Thymus (tissue), 11 donors: Measurements from ENCODE around the gene GAGE1. TPM values are rescaled to one million over a fixed set of nuclear protein-coding genes. Genes with fewer than 3 reads are reported as not detected.
"Not testable (repeated sequence)": the region's sequence is repeated elsewhere in the genome, so short reads cannot be mapped to it uniquely, and the experiment has no call there.

Experiments used
- DNase-seq, 9 donors: peaks; one replicate each; pipeline ENCODE4 v3.0.0-alpha.2; 2013; ENCODE audit warnings: low spot score in 9 of 9, low read depth in 6 of 9, missing footprints in 1 of 9
- H3K27ac ChIP-seq, 2 donors: one replicate each; pipeline ENCODE4 v1.5.1; 2013; ENCODE audit warnings: control low read depth in 1 of 2, low read depth in 1 of 2, low read length in 1 of 2, mild to moderate bottlenecking in 1 of 2, moderate library complexity in 1 of 2
- H3K27me3 ChIP-seq, 2 donors: one replicate each; pipeline ENCODE4 v1.5.1; 2013; ENCODE audit warnings: low read length in 1 of 2; ENCODE audit not compliant: control insufficient read depth in 2 of 2, insufficient read depth in 1 of 2
- H3K36me3 ChIP-seq, 2 donors: one replicate each; pipeline ENCODE4 v1.5.1; 2013; ENCODE audit warnings: low read length in 1 of 2, mild to moderate bottlenecking in 1 of 2, moderate library complexity in 1 of 2; ENCODE audit not compliant: control insufficient read depth in 2 of 2, insufficient read depth in 2 of 2
- H3K4me1 ChIP-seq, 2 donors: one replicate each; pipeline ENCODE4 v1.5.1; 2013; ENCODE audit warnings: low read length in 2 of 2; ENCODE audit not compliant: control insufficient read depth in 2 of 2, insufficient read depth in 2 of 2
- H3K4me3 ChIP-seq, 2 donors: one replicate each; pipeline ENCODE4 v1.5.1; 2013; ENCODE audit warnings: low read length in 2 of 2, control low read depth in 1 of 2, mild to moderate bottlenecking in 1 of 2
- H3K9me3 ChIP-seq, 2 donors: one replicate each; pipeline ENCODE4 v1.5.1; 2013; ENCODE audit warnings: low read length in 1 of 2, mild to moderate bottlenecking in 1 of 2; ENCODE audit not compliant: control insufficient read depth in 2 of 2, insufficient read depth in 1 of 2
- WGBS: extraction: QIAGEN DNeasy Blood & Tissue Kit; methylation state at CpG from one replicate; pipeline ENCODE4 v1.1.7; 2013; 5-methylcytosine and 5-hydroxymethylcytosine counted together
- polyA plus RNA-seq: library from polyadenylated mRNA; stranded (reverse); fragments of 200-250 nt; gene quantifications from one replicate; pipeline ENCODE4 v1.2.3, GENCODE V29; 2013
- total RNA-seq: library from RNA; stranded (reverse); fragments of 120-200 nt; gene quantifications from one replicate; pipeline ENCODE4 v1.2.4, GENCODE V29; 2013
- donor health status: healthy.

The GAGE1 gene
- total and polyA plus RNA-seq, 2 donors, result not detected

GRCh38 chrX:49590488-49590887 is 8.3 kb upstream of the GAGE1 start:
- 94% methylated on average over 11 of the region's 17 CpGs for WGBS
- H3K4me3 ChIP-seq, DNase-seq, H3K9me3 ChIP-seq, H3K27me3 ChIP-seq, H3K36me3 ChIP-seq, H3K4me1 ChIP-seq, H3K27ac ChIP-seq: not testable (repeated sequence)

- DNase-seq, result no peak
- no peaks in the 10 kb centered on the region for H3K27me3 ChIP-seq
- H3K4me3 ChIP-seq, result no peak overlapping the region
- no peaks in the 10 kb centered on the region for H3K4me1 ChIP-seq
- WGBS, result 76% methylated on average over 7 of the region's 7 CpGs
- H3K36me3 ChIP-seq, result no peaks in the 10 kb centered on the region
- H3K27ac ChIP-seq, result no peak overlapping the region
- H3K9me3 ChIP-seq, result no peaks in the 10 kb centered on the region
Observed at GRCh38 chrX:49610718-49611310, 12.0 kb downstream of the GAGE1 start.

- Histone ChIP-seq H3K27ac (no peak overlapping the region), H3K4me1 (no peaks in the 10 kb centered on the region), H3K9me3 (no peaks in the 10 kb centered on the region), H3K27me3 (no peaks in the 10 kb centered on the region), H3K4me3 (no peak overlapping the region), H3K36me3 (no peaks in the 10 kb centered on the region)
- no peak for DNase-seq
- 96% methylated on average over 2 of the region's 2 CpGs for WGBS
Observed at GRCh38 chrX:49618574-49618973, 19.8 kb downstream of the GAGE1 start.

GRCh38 chrX:49627086-49627777 is 28.4 kb downstream of the GAGE1 start:
- no peaks in the 10 kb centered on the region for H3K36me3 ChIP-seq
- no peaks in the 10 kb centered on the region for H3K4me1 ChIP-seq
- peak overlapping the region in 1 of 2 donors; percentile 30 for H3K4me3 ChIP-seq
- DNase-seq, result peak in 1 of 9 donors; percentile 7
- H3K27me3 ChIP-seq, result no peaks in the 10 kb centered on the region
- WGBS, result 30% methylated on average over 33 of the region's 33 CpGs
- H3K27ac ChIP-seq, result no peak overlapping the region
- peaks cover 0 to 16% of the 10 kb centered on the region in 2 donors for H3K9me3 ChIP-seq

- no peak overlapping the region for H3K27ac ChIP-seq
- WGBS, result 90% methylated on average over 8 of the region's 8 CpGs
- H3K9me3 ChIP-seq, result no peaks in the 10 kb centered on the region
- no peak for DNase-seq
- no peak overlapping the region for H3K4me3 ChIP-seq
- no peaks in the 10 kb centered on the region for H3K27me3 ChIP-seq
- H3K36me3 ChIP-seq, result no peaks in the 10 kb centered on the region
- no peaks in the 10 kb centered on the region for H3K4me1 ChIP-seq
Observed at GRCh38 chrX:49644991-49645637, 46.3 kb downstream of the GAGE1 start.

- WGBS, result 96% methylated on average over 3 of the region's 3 CpGs
- H3K4me3 ChIP-seq, result no peak overlapping the region
- DNase-seq, result no peak
Observed at GRCh38 chrX:49656533-49656932, 57.7 kb downstream of the GAGE1 start.

More at GRCh38 chrX:49656533-49656932, 57.7 kb downstream of the GAGE1 start:
- H3K27ac ChIP-seq, result no peak overlapping the region
- H3K9me3 ChIP-seq, result no peaks in the 10 kb centered on the region
- H3K27me3 ChIP-seq, result no peaks in the 10 kb centered on the region
- H3K36me3 ChIP-seq, result no peaks in the 10 kb centered on the region
- H3K4me1 ChIP-seq, result no peaks in the 10 kb centered on the region

Other genes with a start within 250 kb of the GAGE1 start
- not detected for gene GAGE12C, start 66.8 kb upstream of the GAGE1 start, total RNA-seq
- gene GAGE12C, start 66.8 kb upstream of the GAGE1 start, polyA plus RNA-seq, result not detected
- not detected for gene GAGE12D, start 57.3 kb upstream of the GAGE1 start, total RNA-seq
- gene GAGE12D, start 57.3 kb upstream of the GAGE1 start, polyA plus RNA-seq, result not detected
- not detected for gene GAGE12E, start 47.7 kb upstream of the GAGE1 start, total RNA-seq
- not detected for gene GAGE12E, start 47.7 kb upstream of the GAGE1 start, polyA plus RNA-seq
- not detected for gene GAGE12F, start 38.2 kb upstream of the GAGE1 start, total RNA-seq
- not detected for gene GAGE12F, start 38.2 kb upstream of the GAGE1 start, polyA plus RNA-seq
- not detected for gene GAGE12G, start 28.6 kb upstream of the GAGE1 start, total RNA-seq
- gene GAGE12G, start 28.6 kb upstream of the GAGE1 start, polyA plus RNA-seq, result not detected
- not detected for gene GAGE12H, start 19.1 kb upstream of the GAGE1 start, total RNA-seq
- gene GAGE12H, start 19.1 kb upstream of the GAGE1 start, polyA plus RNA-seq, result not detected
- gene GAGE2A, start 9.5 kb upstream of the GAGE1 start, total RNA-seq, result not detected
- gene GAGE2A, start 9.5 kb upstream of the GAGE1 start, polyA plus RNA-seq, result 0.14 TPM
- gene PAGE1, start 97.0 kb downstream of the GAGE1 start, total RNA-seq, result not detected
- not detected for gene PAGE1, start 97.0 kb downstream of the GAGE1 start, polyA plus RNA-seq
- gene PAGE4, start 230.3 kb downstream of the GAGE1 start, total RNA-seq, result 0.80 TPM
- 1.2 TPM for gene PAGE4, start 230.3 kb downstream of the GAGE1 start, polyA plus RNA-seq